GM12878 (cell line): ENCODE measurements around the gene SVOP. TPM values are rescaled to one million over a fixed set of nuclear protein-coding genes. Genes with fewer than 3 reads are reported as not detected.

ENCODE experiments used
- ATAC-seq: fragments of 200-7000 bp; cut with Tn5 transposase; 3 replicates; pipeline ENCODE4 v1.9.1; 2020; ENCODE audit warnings: mild to moderate bottlenecking, moderate library complexity
- BruUV-seq: library from RNA; stranded (reverse); fragments of 400-500 nt; replicated peaks from 2 replicates; lab custom pipeline; 2021; lab: Mats Ljungman, UMichigan
- CTCF ChIA-PET: fragments of 300-600 bp; sonication (Branson Sonifier 250); formaldehyde crosslinking; extraction: SDS; loops from one replicate; lab custom pipeline; 2021; ENCODE audit warnings: inconsistent platforms; lab: Yijun Ruan, JAX
- POLR2A ChIA-PET: fragments of 350-600 bp; formaldehyde crosslinking; extraction: SDS; loops from one replicate; lab custom pipeline; 2021; ENCODE audit warnings: inconsistent platforms; lab: Charles Lee
- RAD21 ChIA-PET: fragments of 300-600 bp; sonication (Branson Sonifier 250); formaldehyde crosslinking; loops from one replicate; lab custom pipeline; 2023; ENCODE audit warnings: antibody characterized with exemption; ENCODE audit not compliant: unreplicated experiment; lab: Charles Lee
- SMC1A ChIA-PET: fragments of 300-600 bp; sonication (Branson Sonifier 250); formaldehyde crosslinking; loops from one replicate; lab custom pipeline; 2023; ENCODE audit not compliant: unreplicated experiment, uncharacterized antibody; lab: Charles Lee
- DNase-seq: peaks from one replicate; pipeline ENCODE4 v3.0.0-alpha.2; 2011; ENCODE audit warnings: low read depth, low spot score
- FAIRE-seq: peaks from 3 replicates; lab custom pipeline; 2011; peaks lifted over from hg19 to GRCh38; lab: Jason Lieb, UNC
- H2AFZ ChIP-seq: 2 replicates; pipeline ENCODE4 v1.6.0; 2011; ENCODE audit warnings: low read depth, low read length, control low read depth; ENCODE audit not compliant: control insufficient read depth
- H3K27ac ChIP-seq: 2 replicates; pipeline ENCODE4 v1.5.1; 2011; ENCODE audit warnings: control low read depth; ENCODE audit not compliant: control insufficient read depth, insufficient read depth
- H3K27me3 ChIP-seq, 2 experiments: replicated peaks in 1 of 2; 2 replicates each; pipeline versions ENCODE4 v1.6.0 to v1.6.1; 2011; ENCODE audit warnings: low read length in 1 of 2; ENCODE audit not compliant: control insufficient read depth in 2 of 2, insufficient read depth in 2 of 2
- H3K36me3 ChIP-seq, 2 experiments: 2 replicates each; pipeline ENCODE4 v1.5.1; 2011; ENCODE audit warnings: low read length in 1 of 2; ENCODE audit not compliant: control insufficient read depth in 2 of 2, insufficient read depth in 2 of 2
- H3K4me1 ChIP-seq: 2 replicates; pipeline ENCODE4 v1.6.1; 2011; ENCODE audit warnings: mild to moderate bottlenecking, low read length, moderate library complexity, mixed read lengths; ENCODE audit not compliant: control insufficient read depth, insufficient read depth
- H3K4me2 ChIP-seq: 2 replicates; pipeline ENCODE4 v1.6.0; 2011; ENCODE audit warnings: control low read depth; ENCODE audit not compliant: control insufficient read depth, insufficient read depth
- H3K4me3 ChIP-seq: fragments of 200-600 bp; sonication (generic); 2 replicates; pipeline ENCODE4 v1.5.1; 2016
- H3K79me2 ChIP-seq: 2 replicates; pipeline ENCODE4 v1.6.0; 2011; ENCODE audit warnings: low read length; ENCODE audit not compliant: control insufficient read depth, insufficient read depth
- H3K9ac ChIP-seq: 2 replicates; pipeline ENCODE4 v1.8.0; 2011; ENCODE audit warnings: low read length, control low read depth, mixed read lengths; ENCODE audit not compliant: control insufficient read depth, insufficient read depth
- H3K9me3 ChIP-seq: replicated peaks from 3 replicates; pipeline ENCODE4 v1.5.1; 2011; ENCODE audit warnings: mild to moderate bottlenecking, low read length; ENCODE audit not compliant: control insufficient read depth, insufficient read depth
- H4K20me1 ChIP-seq: 2 replicates; pipeline ENCODE4 v1.6.0; 2011; ENCODE audit not compliant: control insufficient read depth, insufficient read depth
- ASH2L ChIP-seq: fragments of 300-600, 200-600 bp; sonication (generic); IDR thresholded peaks from 2 replicates; pipeline ENCODE4 v1.6.1; 2017; ENCODE audit warnings: low read depth, mild to moderate bottlenecking, borderline replicate concordance
- BCLAF1 ChIP-seq: fragments of 450-650 bp; IDR thresholded peaks from 2 replicates; pipeline ENCODE4 v1.6.1; 2017; ENCODE audit warnings: antibody characterized with exemption, mild to moderate bottlenecking, moderate library complexity
- EED ChIP-seq: sonication (generic); IDR thresholded peaks from 2 replicates; pipeline ENCODE4 v1.6.1; 2016; ENCODE audit warnings: antibody characterized with exemption, low read depth
- EP300 ChIP-seq, 2 experiments: fragments of 150-350 bp in 1 of 2; IDR thresholded peaks; 2 replicates each; pipeline ENCODE4 v1.6.1; 2011 to 2012; ENCODE audit warnings: low read depth in 2 of 2, low read length in 2 of 2, borderline replicate concordance in 1 of 2, improper control_type of control experiment in 1 of 2, inconsistent platforms in 1 of 2; ENCODE audit not compliant: control insufficient read depth in 1 of 2
- ETV6 ChIP-seq, 2 experiments: fragments of 450-650 bp in 1 of 2; IDR thresholded peaks in 1 of 2; conservative IDR thresholded peaks in 1 of 2; 2 replicates each; pipeline ENCODE4 v1.6.1; 2014; ENCODE audit warnings: antibody characterized with exemption in 1 of 2, borderline replicate concordance in 1 of 2, low read depth in 1 of 2, mild to moderate bottlenecking in 1 of 2, moderate library complexity in 1 of 2
- HDAC6 ChIP-seq: fragments of 200-600 bp; sonication (generic); IDR thresholded peaks from one replicate; pipeline ENCODE4 v1.8.0; 2017; ENCODE audit warnings: antibody characterized with exemption; ENCODE audit not compliant: unreplicated experiment
- HDGF ChIP-seq: fragments of 450-650 bp; IDR thresholded peaks from 2 replicates; pipeline ENCODE4 v1.6.1; 2016; ENCODE audit warnings: antibody characterized with exemption
- NFIC ChIP-seq: IDR thresholded peaks from 2 replicates; pipeline ENCODE4 v1.6.1; 2012; ENCODE audit warnings: low read depth, mild to moderate bottlenecking, inconsistent platforms, low read length, moderate library complexity
- RELA ChIP-seq: fragments of 450-650 bp; IDR thresholded peaks from 2 replicates; pipeline ENCODE4 v1.8.0; 2014; ENCODE audit warnings: borderline replicate concordance; ENCODE audit not compliant: partially characterized antibody
- SIN3A ChIP-seq: IDR thresholded peaks from 2 replicates; pipeline ENCODE4 v1.6.1; 2012; ENCODE audit warnings: low read depth, low read length, improper control_type of control experiment
- SMARCA5 ChIP-seq: fragments of 450-650 bp; IDR thresholded peaks from 2 replicates; pipeline ENCODE4 v1.6.1; 2017; ENCODE audit warnings: mild to moderate bottlenecking
- SUZ12 ChIP-seq: fragments of 200-600 bp; sonication (generic); IDR thresholded peaks from one replicate; pipeline ENCODE4 v1.6.1; 2018; ENCODE audit warnings: antibody characterized with exemption, mild to moderate bottlenecking; ENCODE audit not compliant: unreplicated experiment
- TARDBP ChIP-seq: IDR thresholded peaks from 2 replicates; pipeline ENCODE4 v1.6.1; 2016; ENCODE audit warnings: borderline replicate concordance
- ZBTB4 ChIP-seq: fragments of 450-650 bp; formaldehyde crosslinking; IDR thresholded peaks from 2 replicates; pipeline ENCODE4 v1.4.0; 2022; ENCODE audit warnings: mild to moderate bottlenecking, moderate library complexity
- WGBS: methylation state at CpG from one replicate; pipeline ENCODE4 v1.1.6; 2016; ENCODE audit warnings: low lambda C conversion rate; ENCODE audit not compliant: insufficient replicate concordance, insufficient coverage; ENCODE audit errors: missing lambda C conversion rate; 5-methylcytosine and 5-hydroxymethylcytosine counted together
- in situ Hi-C: fragments of 300-500 bp; cut with MboI; formaldehyde crosslinking; loops from 9 replicates; pipeline ENCODE4 v1.14.3; 2018; ENCODE audit warnings: mixed read lengths
- intact Hi-C: fragments of 100-400 bp; cut with micrococcal nuclease; formaldehyde crosslinking; loops from one replicate; pipeline ENCODE4 v1.14.2; 2022; ENCODE audit not compliant: unreplicated experiment
- polyA plus RNA-seq, 11 experiments: library from polyadenylated mRNA; depleted of rRNA in 4 of 11; unstranded in 6 of 11; stranded (reverse) in 5 of 11; fragments of >200 nt; fragmentation: Nextera tagmentation in 4 of 11; fragmentation: Illumina TruSeq in 1 of 11; extraction: Ambion mirVana in 4 of 11; extraction: Trizol in 1 of 11; gene quantifications; 1 replicate in 1 of 11; 2 replicates in 10 of 11; pipeline versions ENCODE4 v1.2.1 to v1.2.3, GENCODE V29; 2011 to 2016; ENCODE audit warnings: inconsistent platforms in 2 of 11, missing spikeins in 2 of 11, low read depth in 1 of 11
- total RNA-seq, 4 experiments: library from RNA; depleted of rRNA in 3 of 4; stranded (reverse); fragments of >200 nt in 3 of 4; fragmentation: Illumina TruSeq in 1 of 4; extraction: Trizol in 1 of 4; gene quantifications; 2 replicates each; pipeline versions ENCODE4 v1.2.1 to v1.2.3, GENCODE V29; 2013 to 2021

The SVOP gene
- total and polyA plus RNA-seq, 10 of the 15 experiments (the other 5 are each of a cell fraction or from before 2014, with no cell fraction given): under 0.01 TPM; not detected in 9

GRCh38 chr12:109020146-109020795, 597 bp downstream of the SVOP start:
- in situ Hi-C loops (no loop called here), intact Hi-C loops (no loop called here)
- POLR2A ChIA-PET: interaction anchor here (0.6 kb wide), 1 partner anchor 199 kb away, joined by 3 read pairs; no protein-coding TSS in a partner anchor
- ATAC-seq: no peak
- Histone ChIP-seq H3K79me2 (no peaks in the 10 kb centered on the region), H3K4me1 (no peaks in the 10 kb centered on the region), H3K36me3 (no peaks in the 10 kb centered on the region), H3K27ac (no peak overlapping the region), H3K4me2 (no peak overlapping the region), H4K20me1 (no peaks in the 10 kb centered on the region), H3K9me3 (no peaks in the 10 kb centered on the region; the same call in 2 of the 3 replicates), H2AFZ (no peak overlapping the region), H3K27me3 (peaks cover 0 to 3% of the 10 kb centered on the region in 2 experiments; a peak in 1 of 4 replicates), H3K9ac (no peak overlapping the region), H3K4me3 (no peak overlapping the region)
- RAD21 ChIA-PET: no interaction called here
- 57% methylated on average over 7 of the region's 7 CpGs for WGBS
- DNase-seq: no peak
- no peak for FAIRE-seq
- no TSS peak for BruUV-seq
- SMC1A ChIA-PET: no interaction called here
- CTCF ChIA-PET: no interaction called here
- TF ChIP-seq TARDBP (no peak), SUZ12 (no peak), ETV6 (conservative IDR thresholded peaks at IDR 0.05 in 1 of 2, IDR thresholded peaks at IDR 0.05 in 1 of 2; ENCODE audit: borderline replicate concordance in 1 of 2, low read depth in 1 of 2) (no peak), BCLAF1 (no peak), HDGF (no peak), SIN3A (no peak), SMARCA5 (no peak), EP300 (IDR thresholded peaks at IDR 0.05; ENCODE audit: borderline replicate concordance in 1 of 2, control insufficient read depth in 1 of 2, low read depth in 2 of 2, low read length in 2 of 2) (no peak), NFIC (no peak), HDAC6 (no peak), RELA (no peak), EED (no peak), ASH2L (no peak), ZBTB4 (CRISPR knock-in tag) (no peak)
